ENCODE measurements around the gene ATRAID. TPM values are rescaled to one million over a fixed set of nuclear protein-coding genes. Genes with fewer than 3 reads are reported as not detected.

Gene ATRAID
- total and polyA plus RNA-seq, 10 of the 15 experiments (the other 5 are each of a cell fraction or from before 2014, with no cell fraction given), result 65.6 to 180 (median 120) TPM

- no TSS peak for BruUV-seq (replicated peaks)
- in situ Hi-C loops (cut with MboI) (no loop called here), intact Hi-C loops (cut with micrococcal nuclease; ENCODE audit: unreplicated experiment) (loop anchor here (10.0 kb wide), 1 partner anchor 106 kb away; the partner anchor contains the start of gene TRIM54)
- RAD21 ChIA-PET (ENCODE audit: unreplicated experiment), result no interaction called here
- no peaks in the 10 kb centered on the region for H4K20me1 ChIP-seq (ENCODE audit: control insufficient read depth, insufficient read depth)
- H3K36me3 ChIP-seq (ENCODE audit: control insufficient read depth in 2 of 2, insufficient read depth in 2 of 2, low read length in 1 of 2), result no peaks in the 10 kb centered on the region
- no peak overlapping the region for H3K9ac ChIP-seq (ENCODE audit: control insufficient read depth, insufficient read depth, low read length)
- H3K9me3 ChIP-seq (replicated peaks; ENCODE audit: control insufficient read depth, insufficient read depth, low read length), result no peaks in the 10 kb centered on the region
- ATAC-seq (no peak), FAIRE-seq (no peak), DNase-seq (ENCODE audit: low read depth, low spot score) (no peak)
- POLR2A ChIA-PET, result interaction anchor here (1.0 kb wide), 1 partner anchor 10 kb away, joined by 3 read pairs; no protein-coding TSS in a partner anchor
- peaks cover 6% of the 10 kb centered on the region; the same call in 1 of the 2 replicates for H3K4me1 ChIP-seq (ENCODE audit: control insufficient read depth, insufficient read depth, low read length)
- TF ChIP-seq CHD4 (IDR thresholded peaks at IDR 0.05) (no peak), MYB (IDR thresholded peaks at IDR 0.05; ENCODE audit: borderline replicate concordance, low read depth, low read length) (no peak), CBX5 (IDR thresholded peaks at IDR 0.05; ENCODE audit: low read depth) (no peak), ZBTB11 (CRISPR knock-in tag; IDR thresholded peaks at IDR 0.05) (no peak), JUNB (IDR thresholded peaks at IDR 0.05) (no peak), TAF1 (IDR thresholded peaks at IDR 0.05; ENCODE audit: borderline replicate concordance, low read depth, low read length) (no peak), BCL11A (IDR thresholded peaks at IDR 0.05; ENCODE audit: low read depth, low read length) (no peak)
- no peaks in the 10 kb centered on the region; a peak in 1 of 4 replicates for H3K27me3 ChIP-seq (replicated peaks in 1 of 2; ENCODE audit: control insufficient read depth in 2 of 2, insufficient read depth in 2 of 2, low read length in 1 of 2)
- SMC1A ChIA-PET (ENCODE audit: uncharacterized antibody, unreplicated experiment), result no interaction called here
- no peak overlapping the region for H3K27ac ChIP-seq (ENCODE audit: control insufficient read depth, insufficient read depth)
- H3K4me2 ChIP-seq (ENCODE audit: control insufficient read depth, insufficient read depth), result no peak overlapping the region
- no peak overlapping the region for H2AFZ ChIP-seq (ENCODE audit: control insufficient read depth, low read depth, low read length)
- WGBS (ENCODE audit: insufficient coverage, insufficient replicate concordance, low lambda C conversion rate, missing lambda C conversion rate), result 43% methylated on average over 3 of the region's 3 CpGs
- H3K4me3 ChIP-seq, result no peak overlapping the region
- H3K79me2 ChIP-seq (ENCODE audit: control insufficient read depth, insufficient read depth, low read length), result no peaks in the 10 kb centered on the region
- CTCF ChIA-PET, result interaction anchor here (0.7 kb wide), 1 partner anchor 101 kb away, joined by 3 read pairs; no protein-coding TSS in a partner anchor
These were observed 33.4 kb upstream of the ATRAID start for GRCh38 chr2:27178469-27178868.

Measured in GM12878 (cell line).